Cardiac muscle cell (in vitro differentiated cells and primary cell): ENCODE results near the gene H2BW2. TPM values are rescaled to one million over a fixed set of nuclear protein-coding genes. Genes with fewer than 3 reads are reported as not detected.
"Not testable (repeated sequence)": the region's sequence is repeated elsewhere in the genome, so short reads cannot be mapped to it uniquely, and the experiment has no call there.

Experiments used
- DNase-seq, 2 donors: peaks; one replicate each; pipeline versions ENCODE4 v3.0.0 to v3.0.0-alpha.2; 2010 to 2017; ENCODE audit warnings: low read depth in 1 of 2, low spot score in 1 of 2
- H3K27ac ChIP-seq: fragments of 200-600 bp; sonication (generic); 2 replicates; pipeline ENCODE4 v1.5.1; 2016
- H3K27me3 ChIP-seq: fragments of 200-600 bp; sonication (generic); 2 replicates; pipeline ENCODE4 v1.6.0; 2016; ENCODE audit warnings: control low read depth
- H3K36me3 ChIP-seq: fragments of 200-600 bp; sonication (generic); 2 replicates; pipeline ENCODE4 v1.5.1; 2016; ENCODE audit warnings: control low read depth
- H3K4me1 ChIP-seq: fragments of 200-600 bp; sonication (generic); 2 replicates; pipeline ENCODE4 v1.8.1; 2017; ENCODE audit warnings: low read depth, mild to moderate bottlenecking, mixed run types
- H3K4me3 ChIP-seq: fragments of 200-600 bp; sonication (generic); 2 replicates; pipeline ENCODE4 v1.5.1; 2016; ENCODE audit warnings: mild to moderate bottlenecking
- H3K9me3 ChIP-seq: fragments of 200-600 bp; sonication (generic); 2 replicates; pipeline ENCODE4 v1.5.1; 2017; ENCODE audit warnings: low read depth, mild to moderate bottlenecking, control low read depth
- polyA plus RNA-seq: library from polyadenylated mRNA; unstranded; fragments of >200 nt; fragmentation: Nextera tagmentation; extraction: Ambion mirVana; gene quantifications from 2 replicates; pipeline ENCODE4 v1.2.1, GENCODE V29; 2016
- total RNA-seq: library from RNA; depleted of rRNA; stranded (reverse); fragments of >200 nt; gene quantifications from 2 replicates; pipeline ENCODE4 v1.2.3, GENCODE V29; 2016
- TF ChIP-seq, protein P1 (sequence below): IDR thresholded peaks from 2 replicates; pipeline ENCODE4 v1.5.1; 2012; ENCODE audit warnings: low read depth, mild to moderate bottlenecking, low read length

Gene H2BW2
- not detected in 2 replicates for total RNA-seq
- polyA plus RNA-seq: not detected in 2 replicates

GRCh38 chrX:104039689-104040505 is at the start of gene H2BW2:
TSS of gene H2BW2 (plus strand) at chrX:104039956. CDS start at chrX:104039995, 39 bp downstream.
- H3K4me1 ChIP-seq: no peaks in the 10 kb centered on the region
- no peaks in the 10 kb centered on the region for H3K36me3 ChIP-seq
- no peak within 1 kb of the TSS for H3K4me3 ChIP-seq
- TF ChIP-seq, protein P1, sequence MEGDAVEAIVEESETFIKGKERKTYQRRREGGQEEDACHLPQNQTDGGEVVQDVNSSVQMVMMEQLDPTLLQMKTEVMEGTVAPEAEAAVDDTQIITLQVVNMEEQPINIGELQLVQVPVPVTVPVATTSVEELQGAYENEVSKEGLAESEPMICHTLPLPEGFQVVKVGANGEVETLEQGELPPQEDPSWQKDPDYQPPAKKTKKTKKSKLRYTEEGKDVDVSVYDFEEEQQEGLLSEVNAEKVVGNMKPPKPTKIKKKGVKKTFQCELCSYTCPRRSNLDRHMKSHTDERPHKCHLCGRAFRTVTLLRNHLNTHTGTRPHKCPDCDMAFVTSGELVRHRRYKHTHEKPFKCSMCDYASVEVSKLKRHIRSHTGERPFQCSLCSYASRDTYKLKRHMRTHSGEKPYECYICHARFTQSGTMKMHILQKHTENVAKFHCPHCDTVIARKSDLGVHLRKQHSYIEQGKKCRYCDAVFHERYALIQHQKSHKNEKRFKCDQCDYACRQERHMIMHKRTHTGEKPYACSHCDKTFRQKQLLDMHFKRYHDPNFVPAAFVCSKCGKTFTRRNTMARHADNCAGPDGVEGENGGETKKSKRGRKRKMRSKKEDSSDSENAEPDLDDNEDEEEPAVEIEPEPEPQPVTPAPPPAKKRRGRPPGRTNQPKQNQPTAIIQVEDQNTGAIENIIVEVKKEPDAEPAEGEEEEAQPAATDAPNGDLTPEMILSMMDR: no peak
- no peak for DNase-seq
- H3K27ac ChIP-seq: no peak within 1 kb of the TSS
- H3K27me3 ChIP-seq: no peaks in the 10 kb centered on the region
- no peaks in the 10 kb centered on the region for H3K9me3 ChIP-seq

DNA sequence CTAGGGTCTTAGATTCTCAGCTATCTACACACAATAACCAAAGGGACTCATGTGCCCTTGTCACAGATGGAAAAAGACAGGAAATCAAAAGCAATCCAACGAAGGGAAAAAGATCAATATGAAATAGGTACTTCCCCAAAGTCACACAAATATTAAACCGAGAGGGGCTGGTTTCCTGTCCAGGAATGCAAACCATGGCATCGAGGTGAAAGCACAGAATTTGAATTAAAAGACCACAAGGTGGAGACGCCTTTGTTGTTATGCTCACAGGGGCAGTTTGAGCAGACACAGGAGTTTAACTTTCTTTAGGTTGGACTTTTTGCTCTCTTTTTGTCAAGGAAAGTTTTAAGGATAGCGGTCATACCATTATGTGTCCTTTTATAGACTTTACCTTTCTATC is 40.5 kb upstream of the H2BW2 start:
- H3K4me3 ChIP-seq: no peak overlapping the region
- no peak overlapping the region for H3K27ac ChIP-seq
- TF ChIP-seq, protein P1: no peak
- H3K4me1 ChIP-seq: no peaks in the 10 kb centered on the region
- H3K27me3 ChIP-seq: no peaks in the 10 kb centered on the region
- DNase-seq: no peak
- no peaks in the 10 kb centered on the region for H3K9me3 ChIP-seq
- no peaks in the 10 kb centered on the region for H3K36me3 ChIP-seq

DNA sequence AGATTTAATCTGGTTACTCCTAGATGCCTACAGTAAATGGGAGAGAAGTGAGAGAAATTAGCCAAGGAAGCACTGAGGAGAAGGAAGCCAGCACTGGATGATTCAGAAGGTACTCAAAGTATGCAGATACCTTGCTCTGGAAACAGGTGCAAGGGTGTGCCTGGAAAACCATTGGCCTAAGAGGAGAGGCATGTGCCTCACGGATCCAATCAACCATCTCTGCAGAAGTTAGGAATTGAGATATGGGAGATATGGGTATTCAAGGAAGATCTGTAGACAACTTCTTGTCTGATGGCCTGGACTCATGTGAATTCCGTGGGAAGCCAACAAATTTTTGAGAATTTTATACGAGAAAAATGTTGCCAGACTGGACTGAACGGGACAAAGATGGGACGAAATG is 30.9 kb upstream of the H2BW2 start:
- no peak overlapping the region for H3K4me3 ChIP-seq
- no peaks in the 10 kb centered on the region for H3K27me3 ChIP-seq
- no peaks in the 10 kb centered on the region for H3K36me3 ChIP-seq
- no peak for DNase-seq
- H3K4me1 ChIP-seq: no peaks in the 10 kb centered on the region
- no peak overlapping the region for H3K27ac ChIP-seq
- H3K9me3 ChIP-seq: no peaks in the 10 kb centered on the region
- TF ChIP-seq, protein P1: no peak

DNA sequence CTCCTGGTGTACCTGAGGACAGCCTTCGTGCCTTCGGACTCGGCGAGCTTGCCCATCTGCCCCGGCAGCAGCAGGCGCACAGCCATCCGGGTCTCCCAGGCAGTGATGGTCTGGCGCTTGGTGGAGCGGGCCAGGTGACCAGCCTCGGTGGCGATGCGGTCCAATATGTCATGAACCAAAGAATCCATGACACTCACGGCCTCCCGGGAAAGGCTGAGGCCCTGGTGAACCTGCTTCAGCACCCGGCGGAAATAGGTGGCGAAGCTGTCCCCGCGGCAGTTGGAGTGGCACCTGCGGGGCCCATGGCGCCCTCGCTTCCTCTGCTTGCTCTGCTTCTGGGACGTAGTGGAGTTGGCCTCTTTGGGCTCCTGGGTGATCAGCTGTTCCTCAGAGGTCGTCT is 26.6 kb upstream of the H2BW2 start:
- no peaks in the 10 kb centered on the region for H3K9me3 ChIP-seq
- DNase-seq: no peak
- H3K36me3 ChIP-seq: no peaks in the 10 kb centered on the region
- H3K27ac ChIP-seq: no peak overlapping the region
- TF ChIP-seq, protein P1: no peak
- no peaks in the 10 kb centered on the region for H3K4me1 ChIP-seq
- H3K27me3 ChIP-seq: no peaks in the 10 kb centered on the region
- no peak overlapping the region for H3K4me3 ChIP-seq

- Histone ChIP-seq H3K9me3 (no peaks in the 10 kb centered on the region), H3K27ac (no peak within 1 kb of the TSS), H3K4me3 (no peak within 1 kb of the TSS), H3K36me3 (no peaks in the 10 kb centered on the region), H3K27me3 (no peaks in the 10 kb centered on the region), H3K4me1 (no peaks in the 10 kb centered on the region)
- DNase-seq: no peak
- TF ChIP-seq, protein P1: no peak
These were observed 26.1 kb upstream of the H2BW2 start, which contains the start of gene H2BW1 for GRCh38 chrX:104013606-104014005. TSS of gene H2BW1 (minus strand) at chrX:104013708. CDS start at chrX:104013576, 132 bp downstream.

GRCh38 chrX:104015576-104015975 is 24.2 kb upstream of the H2BW2 start:
- not testable (repeated sequence) for H3K36me3 ChIP-seq, DNase-seq, H3K9me3 ChIP-seq, H3K4me1 ChIP-seq, H3K27me3 ChIP-seq, H3K27ac ChIP-seq, H3K4me3 ChIP-seq
